Measurements from ENCODE around the gene RFX5.
"Not testable (repeated sequence)": the region's sequence is repeated elsewhere in the genome, so short reads cannot be mapped to it uniquely, and the experiment has no call there.

The RFX5 gene

GRCh38 chr1:151346769-151347522 is at the start of gene RFX5:
TSS of gene RFX5 (minus strand) at chr1:151347252. CDS start at chr1:151346320, 932 bp downstream.
- peak; percentile 85 for DNase-seq (ENCODE audit: low read depth)
- TF ChIP-seq CTCF (IDR thresholded peaks at IDR 0.05; ENCODE audit: control insufficient read depth, insufficient read depth, low read depth, low read length, missing control alignments), result no peak
- H3K4me3 ChIP-seq (ENCODE audit: control insufficient read depth, low read depth, low read length), result peak within 1 kb of the TSS; percentile 87

- H3K4me3 ChIP-seq (ENCODE audit: control insufficient read depth, low read depth, low read length); DNase-seq (ENCODE audit: low read depth): not testable (repeated sequence)
These were observed 49.2 kb upstream of the RFX5 start for GRCh38 chr1:151396265-151396664.

DNA sequence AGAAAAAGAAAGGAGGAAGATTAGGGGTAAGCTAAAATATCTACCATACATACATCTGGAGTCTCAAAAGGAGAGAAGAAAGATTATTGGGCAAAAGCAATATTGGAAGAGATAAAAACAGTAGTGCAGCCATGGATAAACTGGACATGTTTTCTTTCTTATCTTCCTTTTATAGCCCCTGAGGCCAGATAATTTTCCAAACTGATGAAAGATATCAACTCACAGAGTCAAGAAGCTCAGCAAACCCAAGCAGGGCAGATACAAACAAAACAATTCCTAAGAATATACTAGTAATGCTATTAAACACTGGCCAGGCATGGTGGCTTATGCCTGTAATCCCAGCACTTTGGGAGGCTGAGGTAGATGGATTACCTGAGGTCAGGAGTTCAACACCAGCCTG is 46.5 kb upstream of the RFX5 start:
- no peak for TF ChIP-seq CTCF (IDR thresholded peaks at IDR 0.05; ENCODE audit: control insufficient read depth, insufficient read depth, low read depth, low read length, missing control alignments)
- no peak overlapping the region for H3K4me3 ChIP-seq (ENCODE audit: control insufficient read depth, low read depth, low read length)
- DNase-seq (ENCODE audit: low read depth), result no peak

GRCh38 chr1:151391079-151391563 is 44.1 kb upstream of the RFX5 start:
- no peak for TF ChIP-seq CTCF (IDR thresholded peaks at IDR 0.05; ENCODE audit: control insufficient read depth, insufficient read depth, low read depth, low read length, missing control alignments)
- no peak for DNase-seq (ENCODE audit: low read depth)
- H3K4me3 ChIP-seq (ENCODE audit: control insufficient read depth, low read depth, low read length), result no peak overlapping the region

- not testable (repeated sequence) for DNase-seq (ENCODE audit: low read depth); H3K4me3 ChIP-seq (ENCODE audit: control insufficient read depth, low read depth, low read length)
These were observed 43.4 kb upstream of the RFX5 start for GRCh38 chr1:151390221-151391078.

DNA sequence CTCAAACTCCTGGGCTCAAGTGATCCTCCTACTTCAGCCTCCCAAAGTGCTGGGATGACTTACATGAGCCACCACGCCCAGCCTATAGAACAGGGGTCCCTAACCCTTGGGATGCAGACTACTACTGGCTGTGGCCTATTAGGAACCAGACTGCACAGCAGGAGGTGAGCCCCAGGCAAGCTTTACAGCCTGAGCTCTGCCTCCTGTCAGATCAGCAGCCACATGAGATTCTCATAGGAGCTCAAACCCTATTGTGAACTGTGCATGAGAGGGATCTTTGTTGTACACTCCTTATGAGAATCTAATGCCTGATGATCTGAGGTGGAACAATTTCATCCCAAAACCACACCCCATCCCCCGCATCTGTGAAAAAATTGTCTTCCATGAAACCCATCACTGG is 39.0 kb upstream of the RFX5 start:
- no peak overlapping the region for H3K4me3 ChIP-seq (ENCODE audit: control insufficient read depth, low read depth, low read length)
- DNase-seq (ENCODE audit: low read depth), result no peak
- no peak for TF ChIP-seq CTCF (IDR thresholded peaks at IDR 0.05; ENCODE audit: control insufficient read depth, insufficient read depth, low read depth, low read length, missing control alignments)

GRCh38 chr1:151384584-151384983 is 37.5 kb upstream of the RFX5 start:
- no peak for DNase-seq (ENCODE audit: low read depth)
- no peak overlapping the region for H3K4me3 ChIP-seq (ENCODE audit: control insufficient read depth, low read depth, low read length)
- TF ChIP-seq CTCF (IDR thresholded peaks at IDR 0.05; ENCODE audit: control insufficient read depth, insufficient read depth, low read depth, low read length, missing control alignments), result no peak

Measured in AG09309 (cell line).